IPS-15b (cell line): Measurements from ENCODE around the gene KIF2C.
"Not testable (repeated sequence)": the region's sequence is repeated elsewhere in the genome, so short reads cannot be mapped to it uniquely, and the experiment has no call there.

Experiments
- H3K27me3 ChIP-seq: one replicate; pipeline ENCODE4 v1.6.1; 2013; ENCODE audit warnings: low read length; ENCODE audit not compliant: control insufficient read depth, insufficient read depth
- H3K36me3 ChIP-seq: one replicate; pipeline ENCODE4 v1.6.1; 2013; ENCODE audit warnings: low read length; ENCODE audit not compliant: control insufficient read depth, insufficient read depth
- H3K4me1 ChIP-seq: one replicate; pipeline ENCODE4 v1.6.1; 2013; ENCODE audit warnings: mild to moderate bottlenecking, low read length; ENCODE audit not compliant: control insufficient read depth, insufficient read depth
- H3K4me3 ChIP-seq: one replicate; pipeline ENCODE4 v1.5.1; 2013; ENCODE audit warnings: low read depth, low read length
- H3K9ac ChIP-seq: one replicate; pipeline ENCODE4 v1.6.1; 2013; ENCODE audit warnings: low read depth, mild to moderate bottlenecking, low read length
- H3K9me3 ChIP-seq: one replicate; pipeline ENCODE4 v1.6.1; 2013; ENCODE audit warnings: mild to moderate bottlenecking, low read length; ENCODE audit not compliant: control insufficient read depth, insufficient read depth

Gene KIF2C

DNA sequence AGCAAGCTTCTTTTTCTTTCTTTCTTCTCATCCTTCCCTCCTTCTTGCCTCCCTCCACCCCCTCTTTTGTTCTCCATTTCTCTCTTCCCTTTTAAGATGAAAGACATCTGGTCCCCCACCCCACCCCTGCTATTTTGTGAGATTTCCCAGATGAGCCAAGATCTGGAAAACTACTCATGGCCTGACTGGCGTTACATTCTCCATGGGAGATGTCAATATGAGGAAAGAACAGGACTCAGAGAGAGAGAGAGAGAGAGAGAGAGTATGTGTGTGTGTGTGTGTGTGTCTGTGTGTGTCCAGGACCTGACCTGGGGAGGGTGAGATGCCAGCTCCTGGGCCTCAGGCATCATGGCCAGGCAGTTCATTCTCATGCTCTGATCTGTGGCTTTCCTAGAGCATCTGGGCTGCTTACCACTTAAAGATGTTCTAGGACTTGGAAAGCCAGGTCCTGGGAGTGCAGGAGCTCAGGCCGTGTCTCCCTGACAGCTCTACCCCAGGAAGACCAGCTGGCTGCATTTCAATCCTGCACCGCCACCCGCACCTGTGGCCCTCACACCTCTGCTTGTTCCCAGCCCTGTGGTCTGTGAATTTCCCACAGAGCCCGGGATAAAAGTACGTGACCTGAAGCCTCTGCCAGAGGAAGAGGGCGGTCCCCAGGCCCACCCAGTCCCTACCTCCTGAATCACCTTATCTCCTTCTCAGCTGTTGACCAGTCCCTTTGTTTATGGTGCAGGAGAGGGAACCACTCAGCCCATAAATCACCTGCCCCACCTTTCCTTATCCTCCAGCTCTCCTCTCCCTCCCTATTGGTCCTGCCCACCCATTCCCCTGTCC is 51.5 kb downstream of the KIF2C start:
- H3K9me3 ChIP-seq, result no peaks in the 10 kb centered on the region
- no peaks in the 10 kb centered on the region for H3K36me3 ChIP-seq
- H3K4me3 ChIP-seq, result no peak overlapping the region
- H3K9ac ChIP-seq, result no peak overlapping the region
- H3K4me1 ChIP-seq, result peaks cover 10% of the 10 kb centered on the region
- H3K27me3 ChIP-seq, result peaks cover 5% of the 10 kb centered on the region

DNA sequence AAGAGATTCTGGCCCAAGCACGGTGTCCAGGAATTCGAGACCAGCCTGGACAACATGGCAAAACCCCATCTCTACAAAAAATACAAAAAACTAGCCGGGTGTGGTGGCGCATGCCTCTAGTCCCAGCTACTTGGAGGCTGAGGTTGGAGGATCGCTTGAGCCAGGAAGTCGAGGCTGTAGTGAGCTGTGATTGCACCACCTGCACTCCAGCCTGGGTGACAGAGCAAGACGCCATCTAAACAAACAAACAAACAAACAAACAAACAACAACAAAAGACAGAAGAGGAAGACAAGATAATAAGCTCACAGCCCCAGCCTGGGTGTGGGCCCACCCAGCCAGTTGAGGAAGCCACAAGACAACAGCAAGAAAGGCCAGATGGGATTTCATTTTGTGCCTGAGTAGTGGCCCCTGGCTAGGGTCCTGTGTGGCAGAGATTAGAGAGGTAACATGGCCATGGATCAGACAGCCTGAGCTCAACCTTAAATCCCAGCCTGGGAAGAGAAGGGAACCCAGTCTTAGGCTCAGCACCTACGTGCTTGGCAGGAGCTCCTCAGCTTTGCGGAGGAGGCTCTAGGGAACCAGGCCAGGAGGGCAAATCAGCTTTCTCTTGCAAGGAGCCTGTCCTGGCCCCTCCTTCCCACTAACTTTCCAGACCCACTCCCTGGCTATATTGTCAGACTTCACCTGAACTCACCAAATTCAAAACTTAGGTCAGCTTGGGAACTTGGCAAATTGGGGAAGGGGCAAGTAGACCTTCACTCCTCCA is 53.3 kb downstream of the KIF2C start:
- Histone ChIP-seq H3K36me3 (no peaks in the 10 kb centered on the region), H3K4me1 (peaks cover 6% of the 10 kb centered on the region), H3K9ac (no peak overlapping the region), H3K9me3 (no peaks in the 10 kb centered on the region), H3K27me3 (no peaks in the 10 kb centered on the region), H3K4me3 (no peak overlapping the region)

DNA sequence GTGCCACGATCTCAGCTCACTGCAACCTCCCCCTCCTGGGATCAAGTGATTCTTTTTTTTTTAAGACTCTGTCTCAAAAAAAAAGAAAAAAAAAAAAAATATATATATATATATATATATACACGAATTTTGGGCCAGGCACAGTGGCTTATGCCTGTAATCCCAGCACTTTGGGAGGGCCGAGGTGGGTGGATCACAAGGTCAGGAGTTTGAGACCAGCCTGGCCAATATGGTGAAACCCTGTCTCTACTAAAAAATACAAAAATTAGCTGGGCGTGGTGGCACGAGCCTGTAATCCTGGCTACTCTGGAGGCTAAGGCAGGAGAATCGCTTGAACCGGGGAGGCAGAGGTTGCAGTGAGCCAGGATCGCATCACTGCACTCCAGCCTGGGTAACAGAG is 58.2 kb downstream of the KIF2C start:
- not testable (repeated sequence) for H3K36me3 ChIP-seq, H3K27me3 ChIP-seq, H3K4me3 ChIP-seq, H3K9me3 ChIP-seq, H3K9ac ChIP-seq, H3K4me1 ChIP-seq

DNA sequence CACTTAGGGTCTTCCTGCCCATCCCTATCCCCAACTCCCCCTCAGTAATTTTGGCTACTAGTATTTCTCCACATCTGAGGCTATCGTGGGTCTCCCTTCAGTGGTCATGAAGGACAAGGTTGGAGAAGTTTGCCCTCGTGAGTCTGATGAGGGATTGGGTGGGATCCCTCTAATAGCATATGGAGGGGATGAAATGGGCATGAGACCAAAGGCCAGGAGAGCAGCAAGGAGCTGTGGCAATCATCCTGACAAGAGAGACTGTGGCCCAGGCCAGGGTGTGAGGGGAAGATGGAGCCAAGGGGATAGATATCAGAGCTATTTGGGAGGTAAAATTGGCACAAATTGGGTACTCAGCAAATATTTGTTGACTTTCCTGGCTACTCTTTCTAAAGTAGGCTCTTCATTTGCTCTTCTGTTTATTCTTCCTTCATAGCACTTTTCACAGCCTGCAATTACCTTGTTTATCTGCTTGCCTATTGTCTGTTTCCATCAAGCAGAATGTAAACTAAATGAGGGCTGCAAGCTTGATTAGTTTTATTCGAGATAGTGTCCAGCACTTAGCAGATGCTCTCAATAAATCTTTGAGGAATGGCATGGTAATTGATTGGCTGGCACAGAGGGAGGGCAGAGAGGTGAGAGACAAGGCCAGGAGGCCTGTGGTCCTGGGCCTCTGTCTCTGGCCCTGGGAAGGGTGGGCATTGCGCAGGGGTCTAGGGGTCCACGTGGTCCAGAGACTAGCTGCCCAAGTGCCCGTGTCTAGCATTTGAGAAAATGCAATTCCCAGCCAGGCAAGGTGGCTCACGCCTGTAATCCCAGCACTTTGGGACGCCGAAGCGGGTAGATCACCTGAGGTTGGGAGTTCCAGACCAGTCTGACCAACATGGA is 59.1 kb downstream of the KIF2C start:
- Histone ChIP-seq H3K9ac (no peak overlapping the region), H3K4me1 (no peaks in the 10 kb centered on the region), H3K27me3 (no peaks in the 10 kb centered on the region), H3K4me3 (no peak overlapping the region), H3K36me3 (peaks cover 12% of the 10 kb centered on the region), H3K9me3 (no peaks in the 10 kb centered on the region)

DNA sequence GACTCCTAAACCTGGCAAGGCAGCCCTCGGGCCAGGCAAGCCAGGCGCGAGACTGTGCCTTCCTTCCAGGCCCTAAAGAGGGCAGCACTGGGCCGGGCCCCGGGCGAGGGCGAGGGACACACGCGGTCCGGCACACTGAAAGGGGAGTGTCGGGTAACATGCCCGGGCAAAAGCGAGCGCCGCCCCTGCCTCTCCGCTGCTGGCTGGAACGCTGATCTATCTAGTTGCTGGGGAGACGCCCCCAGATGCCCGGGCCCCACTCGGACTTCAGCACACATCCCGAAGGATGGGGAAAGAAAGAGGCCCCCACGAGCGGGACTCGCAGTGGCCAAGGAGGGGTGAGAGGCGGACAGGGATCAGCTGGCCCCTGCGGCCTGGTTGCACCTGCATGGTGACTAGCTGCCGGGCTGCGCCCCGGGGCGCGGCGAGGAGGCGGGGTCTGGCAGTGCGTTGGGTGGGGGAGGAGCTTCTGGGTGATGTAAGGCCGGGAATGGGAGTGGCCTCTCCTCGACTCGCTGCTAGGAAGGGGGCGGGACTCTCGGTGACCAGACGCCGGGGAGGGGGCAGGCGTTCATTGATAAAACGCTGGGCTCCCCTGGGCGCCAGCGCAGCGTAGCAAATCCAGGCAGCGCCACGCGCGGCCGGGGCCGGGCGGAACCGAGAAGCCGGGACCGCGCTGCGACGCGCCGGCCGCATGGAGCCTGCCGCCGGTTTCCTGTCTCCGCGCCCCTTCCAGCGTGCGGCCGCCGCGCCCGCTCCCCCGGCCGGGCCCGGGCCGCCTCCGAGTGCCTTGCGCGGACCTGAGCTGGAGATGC is 60.3 kb downstream of the KIF2C start, which contains the start of gene PLK3:
Gene PLK3, plus strand, starts transcription at position 608 of the 815 bp plus-strand sequence. Its CDS starts 87 bp downstream, at position 695.
- H3K4me1 ChIP-seq, result no peaks in the 10 kb centered on the region

DNA sequence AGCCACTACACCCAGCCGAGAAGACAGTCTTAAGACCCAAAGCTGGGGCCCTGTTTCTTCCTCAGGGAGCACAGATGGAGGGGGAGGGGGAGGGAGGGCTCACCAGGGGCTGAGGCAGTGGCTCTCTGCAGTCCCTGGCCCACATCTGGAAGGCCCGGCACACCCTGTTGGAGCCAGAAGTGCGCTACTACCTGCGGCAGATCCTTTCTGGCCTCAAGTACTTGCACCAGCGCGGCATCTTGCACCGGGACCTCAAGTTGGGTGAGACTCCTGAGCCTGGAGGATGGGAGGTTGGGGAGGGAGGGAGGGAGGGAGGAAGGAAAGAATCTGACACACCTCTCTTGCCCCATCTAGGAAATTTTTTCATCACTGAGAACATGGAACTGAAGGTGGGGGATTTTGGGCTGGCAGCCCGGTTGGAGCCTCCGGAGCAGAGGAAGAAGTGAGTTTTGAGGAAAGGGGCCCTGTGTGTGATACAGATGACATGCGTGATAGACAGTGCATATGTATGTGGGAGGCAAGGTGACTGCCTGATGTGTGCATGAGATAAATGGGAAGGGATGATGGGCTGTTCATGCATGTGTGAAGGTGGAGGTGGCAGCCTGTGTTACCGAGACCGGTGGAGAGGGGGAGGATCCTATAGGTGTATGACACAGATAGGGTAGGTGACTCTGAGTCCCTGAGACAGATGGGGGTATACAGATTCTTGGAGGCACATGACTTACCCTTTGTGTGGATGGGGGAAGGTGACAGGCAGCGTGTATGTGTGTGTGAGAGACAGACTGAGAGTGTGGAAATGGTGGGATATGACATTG is 62.1 kb downstream of the KIF2C start:
- Histone ChIP-seq H3K27me3 (no peaks in the 10 kb centered on the region), H3K36me3 (peaks cover 38% of the 10 kb centered on the region), H3K4me1 (peaks cover under 1% of the 10 kb centered on the region), H3K9me3 (no peaks in the 10 kb centered on the region), H3K9ac (no peak overlapping the region), H3K4me3 (no peak overlapping the region)

More for the DNA sequence above, 60.3 kb downstream of the KIF2C start, which contains the start of gene PLK3:
- Histone ChIP-seq H3K9me3 (no peaks in the 10 kb centered on the region), H3K27me3 (no peaks in the 10 kb centered on the region), H3K9ac (peak within 1 kb of the TSS; percentile 83), H3K4me3 (peak within 1 kb of the TSS; percentile 68), H3K36me3 (peaks cover 22% of the 10 kb centered on the region)

DNA sequence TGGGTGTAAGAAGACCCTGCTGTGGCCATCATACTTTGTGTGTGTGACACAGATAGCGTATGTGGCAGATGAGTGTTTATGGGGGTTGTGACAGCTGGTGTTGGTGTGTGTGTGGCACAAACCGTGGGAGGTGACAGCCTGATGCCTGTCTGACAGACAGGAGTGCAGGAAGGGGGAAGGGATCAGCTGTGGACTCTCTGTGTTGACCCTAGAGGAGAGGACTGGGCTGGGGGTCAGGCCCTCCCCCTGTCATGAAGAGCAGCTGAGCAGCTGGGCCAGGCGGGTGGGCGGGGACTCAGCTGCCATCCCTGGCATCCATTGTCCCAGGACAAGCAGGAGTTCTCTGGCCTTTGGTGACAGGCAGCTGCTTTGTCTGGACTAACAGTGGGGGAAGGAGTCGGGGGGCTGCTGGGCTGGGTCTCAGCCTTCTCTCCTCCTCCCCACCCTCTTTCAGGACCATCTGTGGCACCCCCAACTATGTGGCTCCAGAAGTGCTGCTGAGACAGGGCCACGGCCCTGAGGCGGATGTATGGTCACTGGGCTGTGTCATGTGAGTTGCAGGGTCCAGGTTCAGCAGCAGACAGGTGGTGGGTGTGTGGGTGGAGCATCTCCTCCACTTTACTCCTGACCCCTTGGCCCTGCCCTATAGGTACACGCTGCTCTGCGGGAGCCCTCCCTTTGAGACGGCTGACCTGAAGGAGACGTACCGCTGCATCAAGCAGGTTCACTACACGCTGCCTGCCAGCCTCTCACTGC is 62.8 kb downstream of the KIF2C start:
- no peak overlapping the region for H3K4me3 ChIP-seq
- peaks cover 6% of the 10 kb centered on the region for H3K4me1 ChIP-seq
- H3K9me3 ChIP-seq, result no peaks in the 10 kb centered on the region
- H3K9ac ChIP-seq, result no peak overlapping the region
- H3K36me3 ChIP-seq, result peaks cover 39% of the 10 kb centered on the region
- H3K27me3 ChIP-seq, result no peaks in the 10 kb centered on the region

DNA sequence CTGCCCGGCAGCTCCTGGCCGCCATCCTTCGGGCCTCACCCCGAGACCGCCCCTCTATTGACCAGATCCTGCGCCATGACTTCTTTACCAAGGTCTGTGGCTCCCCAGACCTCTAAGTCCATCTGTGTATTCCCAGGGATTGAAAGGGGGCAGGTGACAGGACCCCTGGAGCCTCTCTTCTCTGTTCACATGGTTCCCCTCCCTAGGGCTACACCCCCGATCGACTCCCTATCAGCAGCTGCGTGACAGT is 63.4 kb downstream of the KIF2C start:
- no peaks in the 10 kb centered on the region for H3K9me3 ChIP-seq
- H3K9ac ChIP-seq, result no peak overlapping the region
- H3K27me3 ChIP-seq, result no peaks in the 10 kb centered on the region
- no peak overlapping the region for H3K4me3 ChIP-seq
- peaks cover 39% of the 10 kb centered on the region for H3K36me3 ChIP-seq
- H3K4me1 ChIP-seq, result peaks cover 10% of the 10 kb centered on the region

DNA sequence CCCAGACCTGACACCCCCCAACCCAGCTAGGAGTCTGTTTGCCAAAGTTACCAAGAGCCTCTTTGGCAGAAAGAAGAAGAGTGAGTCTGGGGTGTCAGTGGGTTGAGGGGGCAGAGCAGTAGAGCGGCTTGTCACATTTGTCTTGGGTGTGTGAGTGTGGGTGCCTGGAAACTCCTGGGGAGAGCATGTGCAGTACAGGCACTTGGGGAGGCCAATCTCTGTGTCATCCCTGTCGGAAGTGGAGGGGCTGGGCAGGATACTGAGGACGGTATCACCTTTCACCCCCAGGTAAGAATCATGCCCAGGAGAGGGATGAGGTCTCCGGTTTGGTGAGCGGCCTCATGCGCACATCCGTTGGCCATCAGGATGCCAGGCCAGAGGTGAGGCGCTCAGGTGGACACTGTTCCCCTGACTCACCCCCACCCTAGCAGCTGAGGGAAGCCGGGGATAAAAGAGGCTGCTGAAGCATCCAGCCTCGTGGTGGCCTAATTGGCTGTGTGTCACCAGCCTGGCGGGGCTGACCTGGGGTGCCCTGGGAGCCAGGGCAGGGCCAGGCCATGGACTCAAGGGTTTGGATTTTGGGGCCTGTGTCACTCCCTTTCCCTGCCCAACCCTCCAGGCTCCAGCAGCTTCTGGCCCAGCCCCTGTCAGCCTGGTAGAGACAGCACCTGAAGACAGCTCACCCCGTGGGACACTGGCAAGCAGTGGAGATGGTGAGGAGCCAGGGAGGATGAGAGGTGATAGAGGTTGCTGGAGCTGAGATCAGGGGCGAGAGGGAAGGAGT is 63.9 kb downstream of the KIF2C start:
- H3K9ac ChIP-seq, result no peak overlapping the region
- H3K27me3 ChIP-seq, result no peaks in the 10 kb centered on the region
- H3K36me3 ChIP-seq, result peaks cover 39% of the 10 kb centered on the region
- H3K4me1 ChIP-seq, result peaks cover 13% of the 10 kb centered on the region
- H3K9me3 ChIP-seq, result no peaks in the 10 kb centered on the region
- H3K4me3 ChIP-seq, result no peak overlapping the region
